HepG2 (cell line): ENCODE measurements around the gene GALR3. TPM values are rescaled to one million over a fixed set of nuclear protein-coding genes. Genes with fewer than 3 reads are reported as not detected.

Experiments
- ATAC-seq: fragments of 200-7000 bp; cut with Tn5 transposase; 3 replicates; pipeline ENCODE4 v1.9.1; 2020; ENCODE audit warnings: mild to moderate bottlenecking, moderate library complexity
- BruUV-seq: library from RNA; stranded (reverse); fragments of 400-500 nt; replicated peaks from 2 replicates; lab custom pipeline; 2021; lab: Mats Ljungman, UMichigan
- CTCF ChIA-PET: fragments of 300-600 bp; formaldehyde crosslinking; extraction: SDS; loops from one replicate; lab custom pipeline; 2021; ENCODE audit warnings: low total read pairs, inconsistent platforms, low intra/inter-chr PET ratio; lab: Yijun Ruan, JAX
- POLR2A ChIA-PET: fragments of 350-600 bp; sonication (Branson Sonifier 250); formaldehyde crosslinking; loops from one replicate; lab custom pipeline; 2020; ENCODE audit warnings: antibody characterized with exemption, inconsistent platforms; lab: Yijun Ruan, JAX
- DNase-seq: peaks from one replicate; pipeline ENCODE4 v3.0.0-alpha.2; 2015; ENCODE audit warnings: low spot score
- FAIRE-seq: peaks from 3 replicates; lab custom pipeline; 2011; peaks lifted over from hg19 to GRCh38; lab: Jason Lieb, UNC
- H2AFZ ChIP-seq: one replicate; pipeline ENCODE4 v1.6.1; 2011; ENCODE audit warnings: low read length, inconsistent platforms
- H3K27ac ChIP-seq: fragments of 300-600 bp; 3 replicates; pipeline ENCODE4 v1.8.0; 2011; ENCODE audit warnings: mixed run types, mild to moderate bottlenecking, mixed read lengths, low read length, inconsistent platforms; ENCODE audit not compliant: insufficient read depth; ENCODE audit errors: extremely low read length
- H3K27me3 ChIP-seq, 2 experiments: fragments of 200-600 bp in 1 of 2; 2 replicates in 1 of 2; 3 replicates in 1 of 2; pipeline versions ENCODE4 v1.6.0 to v1.8.0; 2011; ENCODE audit warnings: low read length in 2 of 2, mild to moderate bottlenecking in 2 of 2, moderate library complexity in 2 of 2, inconsistent platforms in 1 of 2; ENCODE audit not compliant: insufficient read depth in 2 of 2, control insufficient read depth in 1 of 2
- H3K36me3 ChIP-seq, 2 experiments: fragments of 200-600 bp in 1 of 2; replicated peaks in 1 of 2; 2 replicates in 1 of 2; 3 replicates in 1 of 2; pipeline versions ENCODE4 v1.5.1 to v1.8.0; 2011; ENCODE audit warnings: low read length in 2 of 2, inconsistent platforms in 1 of 2; ENCODE audit not compliant: insufficient read depth in 2 of 2, control insufficient read depth in 1 of 2
- H3K4me1 ChIP-seq: 2 replicates; pipeline ENCODE4 v1.5.1; 2012; ENCODE audit warnings: low read length, inconsistent platforms; ENCODE audit not compliant: insufficient read depth
- H3K4me2 ChIP-seq: 2 replicates; pipeline ENCODE4 v1.6.0; 2011; ENCODE audit warnings: low read depth, low read length, inconsistent platforms
- H3K4me3 ChIP-seq, 3 experiments: fragments of 200-600 bp in 1 of 3; sonication (generic), shearing (Covaris generic) in 1 of 3; replicated peaks in 1 of 3; 2 replicates each; pipeline ENCODE4 v1.5.1; 2011 to 2016; ENCODE audit warnings: low read length in 3 of 3, inconsistent platforms in 2 of 3, low read depth in 2 of 3, mild to moderate bottlenecking in 2 of 3, control low read depth in 1 of 3, mixed read lengths in 1 of 3; ENCODE audit not compliant: insufficient read depth in 1 of 3
- H3K79me2 ChIP-seq: one replicate; pipeline ENCODE4 v1.6.1; 2011; ENCODE audit warnings: low read length, inconsistent platforms; ENCODE audit not compliant: insufficient read depth
- H3K9ac ChIP-seq: 2 replicates; pipeline ENCODE4 v1.6.0; 2011; ENCODE audit warnings: mild to moderate bottlenecking, low read depth, low read length, inconsistent platforms; ENCODE audit not compliant: insufficient read depth
- H3K9me3 ChIP-seq: 2 replicates; pipeline ENCODE4 v1.5.1; 2012; ENCODE audit warnings: mild to moderate bottlenecking, low read length
- H4K20me1 ChIP-seq: 2 replicates; pipeline ENCODE4 v1.6.0; 2011; ENCODE audit warnings: inconsistent platforms, mild to moderate bottlenecking, low read length, moderate library complexity; ENCODE audit not compliant: insufficient read depth
- BRCA1 ChIP-seq: sonication (generic); formaldehyde crosslinking; IDR thresholded peaks from 2 replicates; pipeline ENCODE4 v1.4.0; 2020; ENCODE audit warnings: missing genetic modification reagents
- ERF ChIP-seq: IDR thresholded peaks from 2 replicates; pipeline ENCODE4 v1.6.1; 2018; ENCODE audit warnings: missing biosample characterization, missing genetic modification reagents
- HOXA3 ChIP-seq: sonication (generic); formaldehyde crosslinking; IDR thresholded peaks from 2 replicates; pipeline ENCODE4 v1.5.0; 2020; ENCODE audit warnings: missing genetic modification reagents
- RBFOX2 ChIP-seq: fragments of 200-400 bp; formaldehyde crosslinking; IDR thresholded peaks from 2 replicates; pipeline ENCODE4 v1.6.1; 2017; ENCODE audit warnings: low read depth, mild to moderate bottlenecking, low read length
- TBX3 ChIP-seq: fragments of 450-650 bp; IDR thresholded peaks from 2 replicates; pipeline ENCODE4 v1.6.1; 2017; ENCODE audit warnings: antibody characterized with exemption, mild to moderate bottlenecking, inconsistent platforms, borderline replicate concordance
- ZNF724P ChIP-seq: sonication (generic); formaldehyde crosslinking; IDR thresholded peaks from 2 replicates; pipeline ENCODE4 v1.8.0; 2022; ENCODE audit warnings: missing genetic modification reagents, borderline replicate concordance
- ZSCAN9 ChIP-seq: IDR thresholded peaks from 2 replicates; pipeline ENCODE4 v1.6.1; 2016; ENCODE audit warnings: borderline replicate concordance
- WGBS: methylation state at CpG from one replicate; pipeline ENCODE4 v1.1.6; 2017; ENCODE audit warnings: low lambda C conversion rate; 5-methylcytosine and 5-hydroxymethylcytosine counted together
- in situ Hi-C: cut with HindIII; loops from 2 replicates; pipeline ENCODE4 v1.10.0; 2017; ENCODE audit warnings: low pct_unique_long_range_greater_than_20kb; ENCODE audit not compliant: extremely low pct_ligation_motif_present
- intact Hi-C: fragments of 100-400 bp; cut with micrococcal nuclease; formaldehyde crosslinking; loops from one replicate; pipeline ENCODE4 v1.10.0; 2022; ENCODE audit not compliant: unreplicated experiment
- polyA plus RNA-seq, 8 experiments: library from polyadenylated mRNA; depleted of rRNA in 3 of 8; stranded (reverse) in 7 of 8; unstranded in 1 of 8; fragments of >200 nt; fragmentation: Illumina TruSeq in 4 of 8; extraction: Trizol in 4 of 8; gene quantifications; 2 replicates each; pipeline versions ENCODE4 v1.2.1 to v1.2.3, GENCODE V29; 2011 to 2016; ENCODE audit warnings: low read depth in 4 of 8, missing spikeins in 1 of 8, mixed read lengths in 1 of 8; ENCODE audit not compliant: insufficient read depth in 1 of 8
- total RNA-seq, 5 experiments: library from RNA; depleted of rRNA; stranded (reverse); fragments of >200 nt; fragmentation: Illumina TruSeq; extraction: Trizol; gene quantifications; 2 replicates each; pipeline ENCODE4 v1.2.3, GENCODE V29; 2016; ENCODE audit warnings: low read depth in 1 of 5
- TF ChIP-seq, protein P1 (sequence below): sonication (generic); formaldehyde crosslinking; conservative IDR thresholded peaks from 2 replicates; pipeline ENCODE4 v1.4.0; 2020; ENCODE audit warnings: missing genetic modification reagents
- TF ChIP-seq, protein P2 (sequence below): sonication (generic); formaldehyde crosslinking; IDR thresholded peaks from 2 replicates; pipeline ENCODE4 v1.4.0; 2020; ENCODE audit warnings: missing genetic modification reagents, low read depth, mild to moderate bottlenecking, borderline replicate concordance
- TF ChIP-seq, protein P3 (sequence below): sonication (generic); formaldehyde crosslinking; IDR thresholded peaks from 2 replicates; pipeline ENCODE4 v1.4.0; 2020; ENCODE audit warnings: missing genetic modification reagents, mild to moderate bottlenecking, borderline replicate concordance
- TF ChIP-seq, protein P4 (sequence below), 2 experiments: IDR thresholded peaks; 2 replicates each; pipeline ENCODE4 v1.6.1; 2011 to 2012; ENCODE audit warnings: low read length in 2 of 2, borderline replicate concordance in 1 of 2, low read depth in 1 of 2, mild to moderate bottlenecking in 1 of 2, moderate library complexity in 1 of 2
- TF ChIP-seq, protein P5 (sequence below): sonication (generic); formaldehyde crosslinking; IDR thresholded peaks from 2 replicates; pipeline ENCODE4 v1.5.0; 2020; ENCODE audit warnings: mild to moderate bottlenecking, missing genetic modification reagents

Gene GALR3
- total and polyA plus RNA-seq, 2 of the 13 experiments (the other 11 are each of a cell fraction or from before 2014, with no cell fraction given) = 0.13 TPM; not detected in 1

DNA sequence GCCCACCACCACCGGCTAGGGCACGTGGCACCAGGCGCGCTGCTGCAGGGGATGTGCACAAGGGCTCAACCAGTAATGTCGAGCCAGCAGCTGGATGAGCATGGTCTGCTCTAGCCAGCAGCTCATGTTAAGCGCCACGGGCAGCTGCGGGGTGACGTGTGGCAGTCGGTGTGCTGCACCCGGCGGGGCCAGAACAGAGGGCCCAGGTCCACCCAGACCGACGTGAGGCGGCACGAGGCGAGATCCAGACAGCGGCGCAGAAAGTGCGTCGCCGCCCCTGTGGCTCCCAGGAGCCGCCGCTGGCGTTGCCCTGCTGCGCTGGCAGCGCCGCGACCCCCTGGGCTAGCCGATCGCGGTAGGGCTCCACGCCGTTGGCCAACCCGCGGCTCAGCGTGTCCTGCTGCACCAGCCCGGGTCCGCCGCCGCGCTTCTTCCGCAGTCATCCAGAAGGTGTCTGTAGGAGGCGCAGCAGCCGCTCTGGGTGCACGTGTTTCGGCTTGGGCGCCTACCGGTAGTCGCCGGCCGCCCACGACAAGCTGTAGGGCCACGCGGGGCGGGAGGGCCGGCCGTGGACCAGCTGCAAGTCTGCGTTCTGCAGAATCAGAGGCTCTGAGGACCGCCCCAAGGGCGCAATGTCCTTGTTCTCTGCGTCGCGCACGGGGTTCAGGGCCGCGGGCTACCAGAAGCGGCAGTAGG is 4.6 kb upstream of the GALR3 start (continued):
- TF ChIP-seq, protein P1, sequence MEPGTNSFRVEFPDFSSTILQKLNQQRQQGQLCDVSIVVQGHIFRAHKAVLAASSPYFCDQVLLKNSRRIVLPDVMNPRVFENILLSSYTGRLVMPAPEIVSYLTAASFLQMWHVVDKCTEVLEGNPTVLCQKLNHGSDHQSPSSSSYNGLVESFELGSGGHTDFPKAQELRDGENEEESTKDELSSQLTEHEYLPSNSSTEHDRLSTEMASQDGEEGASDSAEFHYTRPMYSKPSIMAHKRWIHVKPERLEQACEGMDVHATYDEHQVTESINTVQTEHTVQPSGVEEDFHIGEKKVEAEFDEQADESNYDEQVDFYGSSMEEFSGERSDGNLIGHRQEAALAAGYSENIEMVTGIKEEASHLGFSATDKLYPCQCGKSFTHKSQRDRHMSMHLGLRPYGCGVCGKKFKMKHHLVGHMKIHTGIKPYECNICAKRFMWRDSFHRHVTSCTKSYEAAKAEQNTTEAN = no peak
- TF ChIP-seq HOXA3 (CRISPR knock-in tag) (peak; percentile 49), BRCA1 (CRISPR knock-in tag) (no peak), RBFOX2 (peak; percentile 54)
- TF ChIP-seq, protein P2, sequence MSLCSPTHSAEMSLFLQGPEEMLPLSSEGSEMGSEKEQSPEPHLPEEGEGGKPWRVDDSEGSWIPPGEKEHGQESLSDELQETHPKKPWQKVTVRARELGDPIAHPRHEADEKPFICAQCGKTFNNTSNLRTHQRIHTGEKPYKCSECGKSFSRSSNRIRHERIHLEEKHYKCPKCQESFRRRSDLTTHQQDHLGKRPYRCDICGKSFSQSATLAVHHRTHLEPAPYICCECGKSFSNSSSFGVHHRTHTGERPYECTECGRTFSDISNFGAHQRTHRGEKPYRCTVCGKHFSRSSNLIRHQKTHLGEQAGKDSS (CRISPR knock-in tag) = no peak
- TF ChIP-seq, all 625 proteins: peak for 8

DNA sequence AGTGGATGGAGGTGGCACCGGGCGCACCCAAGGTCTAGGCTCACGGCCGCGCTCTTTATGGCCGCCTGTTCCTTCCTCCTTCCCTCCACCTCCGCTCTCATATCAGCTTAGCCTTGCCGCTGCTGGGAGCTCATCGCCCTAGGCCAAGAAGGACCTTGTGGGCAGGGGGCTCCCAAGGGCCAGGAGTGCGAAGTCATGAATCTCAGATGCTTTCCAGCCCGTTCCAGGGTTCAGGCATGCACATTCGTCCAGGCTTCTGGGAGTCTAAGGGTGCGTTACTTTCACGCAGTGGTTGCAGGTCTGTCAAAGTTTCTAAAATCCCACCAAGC is 4.1 kb upstream of the GALR3 start:
- BruUV-seq = no TSS peak
- FAIRE-seq = no peak
- in situ Hi-C loops = loop anchor here (5.0 to 10.0 kb wide), 2 partner anchors 43 to 116 kb away; no protein-coding TSS in a partner anchor
- Histone ChIP-seq H3K4me1 (peaks cover 60% of the 10 kb centered on the region), H3K9ac (no peak overlapping the region), H2AFZ (no peak overlapping the region), H4K20me1 (no peaks in the 10 kb centered on the region), H3K36me3 (peaks cover 5 to 18% of the 10 kb centered on the region in 2 experiments; a peak in 4 of 5 replicates), H3K27me3 (no peaks in the 10 kb centered on the region), H3K79me2 (no peaks in the 10 kb centered on the region), H3K4me3 (no peak overlapping the region), H3K27ac (no peak overlapping the region), H3K4me2 (no peak overlapping the region), H3K9me3 (no peaks in the 10 kb centered on the region)
- intact Hi-C loops = no loop called here
- no peak for ATAC-seq
- ChIA-PET CTCF (no interaction called here), POLR2A (interaction anchor here (2.3 to 5.5 kb wide), 5 partner anchors 8 to 45 kb away, joined by 8 to 67 read pairs (median 53); partner anchors contain the start of genes ANKRD54 and GCAT)
- no peak for DNase-seq
- 97% methylated on average over 14 of the region's 14 CpGs for WGBS
- TF ChIP-seq ZSCAN9 (CRISPR knock-in tag) (no peak), TBX3 (no peak), ZNF724P (CRISPR knock-in tag) (no peak), ERF (CRISPR knock-in tag) (no peak)
- TF ChIP-seq, protein P3, sequence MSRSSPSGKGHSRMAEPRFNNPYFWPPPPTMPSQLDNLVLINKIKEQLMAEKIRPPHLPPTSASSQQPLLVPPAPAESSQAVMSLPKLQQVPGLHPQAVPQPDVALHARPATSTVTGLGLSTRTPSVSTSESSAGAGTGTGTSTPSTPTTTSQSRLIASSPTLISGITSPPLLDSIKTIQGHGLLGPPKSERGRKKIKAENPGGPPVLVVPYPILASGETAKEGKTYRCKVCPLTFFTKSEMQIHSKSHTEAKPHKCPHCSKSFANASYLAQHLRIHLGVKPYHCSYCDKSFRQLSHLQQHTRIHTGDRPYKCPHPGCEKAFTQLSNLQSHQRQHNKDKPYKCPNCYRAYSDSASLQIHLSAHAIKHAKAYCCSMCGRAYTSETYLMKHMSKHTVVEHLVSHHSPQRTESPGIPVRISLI (CRISPR knock-in tag) = no peak
- TF ChIP-seq, protein P4, sequence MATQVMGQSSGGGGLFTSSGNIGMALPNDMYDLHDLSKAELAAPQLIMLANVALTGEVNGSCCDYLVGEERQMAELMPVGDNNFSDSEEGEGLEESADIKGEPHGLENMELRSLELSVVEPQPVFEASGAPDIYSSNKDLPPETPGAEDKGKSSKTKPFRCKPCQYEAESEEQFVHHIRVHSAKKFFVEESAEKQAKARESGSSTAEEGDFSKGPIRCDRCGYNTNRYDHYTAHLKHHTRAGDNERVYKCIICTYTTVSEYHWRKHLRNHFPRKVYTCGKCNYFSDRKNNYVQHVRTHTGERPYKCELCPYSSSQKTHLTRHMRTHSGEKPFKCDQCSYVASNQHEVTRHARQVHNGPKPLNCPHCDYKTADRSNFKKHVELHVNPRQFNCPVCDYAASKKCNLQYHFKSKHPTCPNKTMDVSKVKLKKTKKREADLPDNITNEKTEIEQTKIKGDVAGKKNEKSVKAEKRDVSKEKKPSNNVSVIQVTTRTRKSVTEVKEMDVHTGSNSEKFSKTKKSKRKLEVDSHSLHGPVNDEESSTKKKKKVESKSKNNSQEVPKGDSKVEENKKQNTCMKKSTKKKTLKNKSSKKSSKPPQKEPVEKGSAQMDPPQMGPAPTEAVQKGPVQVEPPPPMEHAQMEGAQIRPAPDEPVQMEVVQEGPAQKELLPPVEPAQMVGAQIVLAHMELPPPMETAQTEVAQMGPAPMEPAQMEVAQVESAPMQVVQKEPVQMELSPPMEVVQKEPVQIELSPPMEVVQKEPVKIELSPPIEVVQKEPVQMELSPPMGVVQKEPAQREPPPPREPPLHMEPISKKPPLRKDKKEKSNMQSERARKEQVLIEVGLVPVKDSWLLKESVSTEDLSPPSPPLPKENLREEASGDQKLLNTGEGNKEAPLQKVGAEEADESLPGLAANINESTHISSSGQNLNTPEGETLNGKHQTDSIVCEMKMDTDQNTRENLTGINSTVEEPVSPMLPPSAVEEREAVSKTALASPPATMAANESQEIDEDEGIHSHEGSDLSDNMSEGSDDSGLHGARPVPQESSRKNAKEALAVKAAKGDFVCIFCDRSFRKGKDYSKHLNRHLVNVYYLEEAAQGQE (IDR thresholded peaks at IDR 0.05; ENCODE audit: borderline replicate concordance in 1 of 2, low read depth in 1 of 2, low read length in 2 of 2) = no peak
- TF ChIP-seq, protein P5, sequence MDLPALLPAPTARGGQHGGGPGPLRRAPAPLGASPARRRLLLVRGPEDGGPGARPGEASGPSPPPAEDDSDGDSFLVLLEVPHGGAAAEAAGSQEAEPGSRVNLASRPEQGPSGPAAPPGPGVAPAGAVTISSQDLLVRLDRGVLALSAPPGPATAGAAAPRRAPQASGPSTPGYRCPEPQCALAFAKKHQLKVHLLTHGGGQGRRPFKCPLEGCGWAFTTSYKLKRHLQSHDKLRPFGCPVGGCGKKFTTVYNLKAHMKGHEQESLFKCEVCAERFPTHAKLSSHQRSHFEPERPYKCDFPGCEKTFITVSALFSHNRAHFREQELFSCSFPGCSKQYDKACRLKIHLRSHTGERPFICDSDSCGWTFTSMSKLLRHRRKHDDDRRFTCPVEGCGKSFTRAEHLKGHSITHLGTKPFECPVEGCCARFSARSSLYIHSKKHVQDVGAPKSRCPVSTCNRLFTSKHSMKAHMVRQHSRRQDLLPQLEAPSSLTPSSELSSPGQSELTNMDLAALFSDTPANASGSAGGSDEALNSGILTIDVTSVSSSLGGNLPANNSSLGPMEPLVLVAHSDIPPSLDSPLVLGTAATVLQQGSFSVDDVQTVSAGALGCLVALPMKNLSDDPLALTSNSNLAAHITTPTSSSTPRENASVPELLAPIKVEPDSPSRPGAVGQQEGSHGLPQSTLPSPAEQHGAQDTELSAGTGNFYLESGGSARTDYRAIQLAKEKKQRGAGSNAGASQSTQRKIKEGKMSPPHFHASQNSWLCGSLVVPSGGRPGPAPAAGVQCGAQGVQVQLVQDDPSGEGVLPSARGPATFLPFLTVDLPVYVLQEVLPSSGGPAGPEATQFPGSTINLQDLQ = no peak
